Heart right ventricle (tissue), 16 donors: Measurements from ENCODE around the gene SLCO2A1. TPM values are rescaled to one million over a fixed set of nuclear protein-coding genes. Genes with fewer than 3 reads are reported as not detected.

Source experiments
- ATAC-seq, 8 donors: fragments of 200-7000 bp; cut with Tn5 transposase; one replicate each; pipeline ENCODE4 v1.9.1; 2020; ENCODE audit warnings: mild to moderate bottlenecking in 8 of 8, moderate library complexity in 8 of 8, moderate number of reproducible peaks in 1 of 8
- DNase-seq, 2 donors: peaks; one replicate each; pipeline ENCODE4 v3.0.0-alpha.2; 2020
- H3K27ac ChIP-seq, 10 donors: fragments of 200-600 bp; sonication (generic) in 2 of 10; one replicate each; pipeline versions ENCODE4 v1.5.0 to v1.8.0; 2020 to 2022; ENCODE audit warnings: mild to moderate bottlenecking in 3 of 10
- H3K27me3 ChIP-seq, 7 donors: fragments of 200-600 bp; one replicate each; pipeline ENCODE4 v1.8.0; 2021 to 2022; ENCODE audit warnings: mild to moderate bottlenecking in 2 of 7
- H3K36me3 ChIP-seq, 9 donors: fragments of 200-600 bp; sonication (generic) in 1 of 9; one replicate each; pipeline versions ENCODE4 v1.5.0 to v1.8.0; 2020 to 2022; ENCODE audit warnings: mild to moderate bottlenecking in 2 of 9
- H3K4me1 ChIP-seq, 9 donors: fragments of 200-600 bp; sonication (generic) in 1 of 9; one replicate each; pipeline versions ENCODE4 v1.5.0 to v1.8.0; 2020 to 2022; ENCODE audit warnings: mild to moderate bottlenecking in 4 of 9
- H3K4me3 ChIP-seq, 10 donors: fragments of 200-600 bp; sonication (generic) in 2 of 10; one replicate each; pipeline versions ENCODE4 v1.5.0 to v1.8.0; 2020 to 2022; ENCODE audit warnings: mild to moderate bottlenecking in 7 of 10, moderate library complexity in 2 of 10
- H3K9me3 ChIP-seq, 11 donors: fragments of 200-600 bp in 10 of 11; sonication (generic) in 2 of 11; one replicate each; pipeline versions ENCODE4 v1.5.0 to v1.8.0; 2013 to 2022; ENCODE audit warnings: mild to moderate bottlenecking in 2 of 11, control low read depth in 1 of 11, moderate library complexity in 1 of 11
- WGBS, 2 donors: extraction: QIAGEN DNeasy Blood & Tissue Kit; methylation state at CpG; one replicate each; pipeline ENCODE4 v1.1.7; 2013; ENCODE audit warnings: inconsistent platforms in 1 of 2; 5-methylcytosine and 5-hydroxymethylcytosine counted together
- intact Hi-C, 10 donors: fragments of 100-400 bp; cut with DNase I; formaldehyde crosslinking; loops; one replicate each; pipeline versions ENCODE4 v1.11.1 to v1.14.2; 2022
- polyA plus RNA-seq, 2 donors: library from polyadenylated mRNA; stranded (reverse); fragments of 200-250 nt; gene quantifications; one replicate each; pipeline ENCODE4 v1.2.3, GENCODE V29; 2013
- total RNA-seq, 10 donors: library from RNA; stranded (reverse); fragmentation: NEBNext Ultra II Directional in 3 of 10; extraction: Animal tissue kit (Norgen Biotek cat#: 25700) in 3 of 10; gene quantifications; one replicate each; pipeline versions ENCODE4 v1.2.1 to v1.2.4, GENCODE V29; 2021 to 2023
- TF ChIP-seq, protein P1 (sequence below), 9 donors: fragments of 200-600 bp; sonication (generic) in 2 of 9; IDR thresholded peaks; one replicate each; pipeline versions ENCODE4 v1.5.0 to v1.8.0; 2021 to 2022; ENCODE audit warnings: antibody characterized with exemption in 9 of 9, mild to moderate bottlenecking in 5 of 9, moderate library complexity in 1 of 9
- donor health status: Arrhythmogenic right ventricular cardiomyopathy.
- donor health status: ischemic (EF 13 %, LVEDD 7.1; RV severe dilation, severe dysfunction).
- donor health status: healthy with polysubstance abuse.
- donor health status: DM: no; HTN: yes; CAD: no.
- donor health status: DM: no; HTN: no; CAD: no.
- donor health status: ischemic (EF 25% LVEDD 6.9; RV normal size, moderate dysfunction).
- donor health status: ischemic (EF 25% LVEDD 5.7; RV mildly dilated, moderate dysfunction).
- donor health status: healthy.
- donor health status: DM: yes; HTN: yes; CAD: no.
- donor health status: Ischemic cardiomyopathy.
- donor health status: ischemic (EF 35%, LVEDD 5.7; RV mildly dilated, moderate dysfunction).
- donor health status: nonischemic (EF 11% LVEDD 7.7; RV severe dilation, severe dysfunction).
- donor health status: DM: yes; HTN: yes; CAD: no.
- donor health status: PGD.
- donor health status: ischemic (EF 29% LVEDD 5.4; RV normal size, mild dysfunction).
- donor health status: nonischemic (EF 23%, LVEDD 6.1; RV moderate dilation, normal function).

Gene SLCO2A1
- total and polyA plus RNA-seq, 12 donors: 3.6 to 30.4 (median 10.0) TPM

GRCh38 chr3:133944641-133945380 is 84.9 kb downstream of the SLCO2A1 start:
- Histone ChIP-seq H3K9me3 (no peaks in the 10 kb centered on the region), H3K4me3 (no peak overlapping the region), H3K27ac (peak overlapping the region in 9 of 10 donors; percentile 3 to 83 (median 42)), H3K36me3 (no peaks in the 10 kb centered on the region), H3K27me3 (no peaks in the 10 kb centered on the region), H3K4me1 (peaks cover 11 to 75% (median 58%) of the 10 kb centered on the region in 9 donors)
- TF ChIP-seq, protein P1, sequence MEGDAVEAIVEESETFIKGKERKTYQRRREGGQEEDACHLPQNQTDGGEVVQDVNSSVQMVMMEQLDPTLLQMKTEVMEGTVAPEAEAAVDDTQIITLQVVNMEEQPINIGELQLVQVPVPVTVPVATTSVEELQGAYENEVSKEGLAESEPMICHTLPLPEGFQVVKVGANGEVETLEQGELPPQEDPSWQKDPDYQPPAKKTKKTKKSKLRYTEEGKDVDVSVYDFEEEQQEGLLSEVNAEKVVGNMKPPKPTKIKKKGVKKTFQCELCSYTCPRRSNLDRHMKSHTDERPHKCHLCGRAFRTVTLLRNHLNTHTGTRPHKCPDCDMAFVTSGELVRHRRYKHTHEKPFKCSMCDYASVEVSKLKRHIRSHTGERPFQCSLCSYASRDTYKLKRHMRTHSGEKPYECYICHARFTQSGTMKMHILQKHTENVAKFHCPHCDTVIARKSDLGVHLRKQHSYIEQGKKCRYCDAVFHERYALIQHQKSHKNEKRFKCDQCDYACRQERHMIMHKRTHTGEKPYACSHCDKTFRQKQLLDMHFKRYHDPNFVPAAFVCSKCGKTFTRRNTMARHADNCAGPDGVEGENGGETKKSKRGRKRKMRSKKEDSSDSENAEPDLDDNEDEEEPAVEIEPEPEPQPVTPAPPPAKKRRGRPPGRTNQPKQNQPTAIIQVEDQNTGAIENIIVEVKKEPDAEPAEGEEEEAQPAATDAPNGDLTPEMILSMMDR (IDR thresholded peaks at IDR 0.05): no peak
- WGBS, 2 donors: 55 to 57% methylated on average over 13 of the region's 13 CpGs
- no peak for DNase-seq
- peak in 7 of 8 donors; percentile 19 to 78 (median 46) for ATAC-seq
- intact Hi-C loops: loop anchor here in 3 of 10 donors (5.0 to 10.0 kb wide), 3 partner anchors 42 to 90 kb away; no protein-coding TSS in a partner anchor

DNA sequence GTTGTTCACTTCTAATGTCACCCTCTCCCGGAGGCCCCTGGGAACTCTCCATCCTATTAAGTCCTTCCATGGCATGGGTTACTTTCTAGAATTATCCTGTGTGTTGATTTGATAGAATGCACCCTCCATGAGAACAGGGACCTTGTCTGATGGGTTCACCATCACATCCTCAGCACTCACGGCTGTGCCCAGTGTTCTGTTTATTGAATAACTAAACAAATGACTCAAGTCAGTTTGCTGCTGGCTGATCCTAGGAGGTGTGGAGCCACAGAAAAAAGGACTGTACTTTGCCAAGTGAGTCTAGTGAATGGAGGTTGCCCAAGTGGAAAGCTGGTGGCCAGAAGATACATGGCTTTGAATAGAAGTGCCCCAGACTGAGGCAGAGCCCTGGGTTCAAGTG is 85.5 kb downstream of the SLCO2A1 start:
- intact Hi-C loops: loop anchor here in 1 of 10 donors (10.0 kb wide), 1 partner anchor 91 kb away; no protein-coding TSS in a partner anchor
- DNase-seq (no peak), ATAC-seq (no peak)
- peaks cover 11 to 69% (median 53%) of the 10 kb centered on the region in 9 donors for H3K4me1 ChIP-seq
- H3K36me3 ChIP-seq: no peaks in the 10 kb centered on the region
- no peak overlapping the region for H3K4me3 ChIP-seq
- H3K27ac ChIP-seq: peak overlapping the region in 8 of 10 donors; percentile 3 to 83 (median 43)
- TF ChIP-seq, protein P1 (IDR thresholded peaks at IDR 0.05): no peak
- no peaks in the 10 kb centered on the region for H3K9me3 ChIP-seq
- WGBS, 2 donors: 92 to 95% methylated on average over 2 of the region's 2 CpGs
- no peaks in the 10 kb centered on the region for H3K27me3 ChIP-seq

- intact Hi-C loops: loop anchor here in 1 of 10 donors (10.0 kb wide), 1 partner anchor 91 kb away; no protein-coding TSS in a partner anchor
- DNase-seq (no peak), ATAC-seq (peak in 2 of 8 donors; percentile 11 to 19)
- H3K27ac ChIP-seq: peak overlapping the region in 2 of 10 donors; percentile 44 to 81
- H3K27me3 ChIP-seq: no peaks in the 10 kb centered on the region
- TF ChIP-seq, protein P1 (IDR thresholded peaks at IDR 0.05): no peak
- no peaks in the 10 kb centered on the region for H3K36me3 ChIP-seq
- peaks cover 11 to 64% (median 49%) of the 10 kb centered on the region in 9 donors for H3K4me1 ChIP-seq
- no peak overlapping the region for H3K4me3 ChIP-seq
- no peaks in the 10 kb centered on the region for H3K9me3 ChIP-seq
- WGBS, 2 donors: 75 to 87% methylated on average over 5 of the region's 5 CpGs
Observed at GRCh38 chr3:133943639-133944141, 86.0 kb downstream of the SLCO2A1 start.

GRCh38 chr3:133943031-133943535 is 86.6 kb downstream of the SLCO2A1 start:
- Histone ChIP-seq H3K4me1 (peaks cover 15 to 59% (median 48%) of the 10 kb centered on the region in 9 donors), H3K9me3 (no peaks in the 10 kb centered on the region), H3K27ac (no peak overlapping the region), H3K27me3 (no peaks in the 10 kb centered on the region), H3K36me3 (no peaks in the 10 kb centered on the region), H3K4me3 (no peak overlapping the region)
- intact Hi-C loops: loop anchor here in 1 of 10 donors (10.0 kb wide), 1 partner anchor 92 kb away; no protein-coding TSS in a partner anchor
- WGBS, 2 donors: 97 to 98% methylated on average over 2 of the region's 2 CpGs
- TF ChIP-seq, protein P1 (IDR thresholded peaks at IDR 0.05): no peak
- ATAC-seq (no peak), DNase-seq (no peak)
